Measurements from ENCODE around the gene ANKS1B.
"Not testable (repeated sequence)": the region's sequence is repeated elsewhere in the genome, so short reads cannot be mapped to it uniquely, and the experiment has no call there.

Gene ANKS1B

DNA sequence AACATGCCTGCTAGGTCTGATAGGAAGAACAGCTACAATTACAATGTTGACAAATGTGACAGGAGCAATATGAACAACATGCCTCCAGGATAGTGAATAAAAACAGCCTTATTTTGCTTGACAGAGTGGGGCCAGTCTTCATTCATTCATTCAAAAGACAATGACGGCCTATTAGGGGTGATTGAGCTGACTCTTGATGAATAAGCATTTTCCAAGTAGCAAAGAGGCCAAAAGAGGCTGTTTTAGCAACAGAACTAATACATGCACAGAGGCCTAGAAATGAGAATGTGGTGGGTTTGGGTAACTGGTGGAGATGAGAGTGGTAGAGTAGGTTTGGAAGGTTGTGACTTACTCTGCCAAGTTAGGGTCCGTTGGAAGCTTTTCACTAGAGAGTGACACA, 1201.3 kb downstream of the ANKS1B start:
- Mint-ChIP-seq H3K27ac (no peak overlapping the region), H3K36me3 (no peaks in the 10 kb centered on the region), H3K9me3 (no peaks in the 10 kb centered on the region), H3K4me3 (no peak overlapping the region), H3K4me1 (no peaks in the 10 kb centered on the region), H3K27me3 (no peaks in the 10 kb centered on the region)

DNA sequence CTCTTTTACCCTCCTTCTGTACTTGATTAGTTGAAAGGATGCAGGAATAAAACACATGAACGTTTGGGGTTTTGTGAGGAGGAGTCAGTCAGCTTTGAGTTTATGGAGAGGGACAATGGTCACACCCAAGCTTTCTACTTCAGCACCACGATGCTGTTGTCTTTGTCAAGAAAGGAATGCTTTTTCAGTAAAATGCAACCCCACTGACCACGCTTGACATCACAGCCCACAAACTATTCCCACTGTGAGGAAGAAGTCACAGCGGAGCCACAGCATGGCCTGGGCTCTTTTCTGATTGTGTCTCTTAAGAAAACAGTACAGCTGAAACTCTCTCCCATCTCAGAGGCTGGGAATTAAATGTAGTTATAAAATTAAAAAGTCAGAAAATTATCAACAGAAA, 1204.5 kb downstream of the ANKS1B start:
- Mint-ChIP-seq H3K9me3 (no peaks in the 10 kb centered on the region), H3K36me3 (no peaks in the 10 kb centered on the region), H3K27ac (no peak overlapping the region), H3K27me3 (no peaks in the 10 kb centered on the region), H3K4me1 (no peaks in the 10 kb centered on the region), H3K4me3 (no peak overlapping the region)

DNA sequence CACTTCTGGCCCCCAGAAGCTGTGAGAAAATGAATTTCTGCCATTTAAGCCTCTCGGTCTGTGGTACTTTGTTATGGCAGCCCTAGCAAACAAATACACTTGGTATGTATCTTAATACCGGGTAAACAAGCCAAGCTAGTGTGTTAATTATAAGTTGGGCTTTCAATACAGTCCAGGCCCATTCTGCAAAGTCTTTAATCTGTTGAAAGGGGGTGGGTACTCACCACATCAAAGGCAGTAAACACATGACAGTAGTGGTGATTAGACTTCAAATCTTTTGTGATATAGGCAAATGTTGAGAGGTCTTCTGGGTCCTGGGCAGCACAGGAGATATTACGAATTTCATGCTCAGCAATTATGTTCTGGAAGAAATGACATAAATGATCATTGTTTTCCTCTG, 1211.9 kb downstream of the ANKS1B start:
- H3K27me3 Mint-ChIP-seq: no peaks in the 10 kb centered on the region
- no peaks in the 10 kb centered on the region for H3K36me3 Mint-ChIP-seq
- no peak overlapping the region for H3K27ac Mint-ChIP-seq
- H3K9me3 Mint-ChIP-seq: no peaks in the 10 kb centered on the region
- H3K4me3 Mint-ChIP-seq: no peak overlapping the region
- no peaks in the 10 kb centered on the region for H3K4me1 Mint-ChIP-seq

DNA sequence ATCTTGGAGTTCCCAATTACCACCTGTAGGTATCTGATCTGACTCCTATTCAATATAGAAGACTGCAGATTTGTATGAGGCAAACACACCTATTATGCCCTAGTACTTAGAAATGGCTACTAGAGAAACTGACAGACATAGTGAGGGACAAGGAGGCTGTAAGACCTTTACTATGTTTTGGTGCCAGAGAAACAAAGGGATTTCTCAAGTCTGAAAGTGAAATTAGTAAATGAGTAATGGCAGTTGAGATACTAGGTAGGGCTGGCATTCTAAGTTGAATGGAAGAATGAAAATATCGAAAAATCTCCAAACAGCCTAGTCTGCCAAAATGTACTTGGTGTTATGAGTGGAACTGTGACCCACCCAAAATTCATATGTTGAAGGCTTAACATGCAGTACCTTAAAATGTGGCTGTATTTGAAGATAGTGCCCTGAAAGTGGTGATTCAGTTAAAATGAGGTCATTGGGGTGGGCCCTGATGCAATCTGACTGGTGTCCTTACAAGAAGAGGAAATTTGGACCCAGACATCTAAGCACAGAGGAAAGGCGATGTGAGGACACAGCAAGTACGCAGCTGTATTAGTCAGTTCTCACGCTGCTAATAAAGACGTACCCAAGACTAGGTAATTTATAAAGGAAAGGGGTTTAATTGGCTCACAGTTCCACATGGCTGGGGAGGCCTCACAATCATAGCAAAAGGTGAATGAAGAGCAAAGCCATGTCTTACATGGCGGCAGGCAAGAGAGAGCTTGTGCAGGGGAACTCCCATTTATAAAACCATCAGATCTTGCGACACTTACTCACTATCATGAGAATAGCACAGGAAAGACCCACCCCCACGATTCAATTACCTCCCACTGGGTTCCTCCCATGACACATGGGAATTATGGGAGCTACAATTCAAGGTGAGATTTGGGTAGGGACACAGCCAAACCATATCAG, 1212.7 kb downstream of the ANKS1B start:
- Mint-ChIP-seq H3K36me3 (no peaks in the 10 kb centered on the region), H3K4me1 (no peaks in the 10 kb centered on the region), H3K27ac (no peak overlapping the region), H3K27me3 (no peaks in the 10 kb centered on the region), H3K4me3 (no peak overlapping the region), H3K9me3 (no peaks in the 10 kb centered on the region)

DNA sequence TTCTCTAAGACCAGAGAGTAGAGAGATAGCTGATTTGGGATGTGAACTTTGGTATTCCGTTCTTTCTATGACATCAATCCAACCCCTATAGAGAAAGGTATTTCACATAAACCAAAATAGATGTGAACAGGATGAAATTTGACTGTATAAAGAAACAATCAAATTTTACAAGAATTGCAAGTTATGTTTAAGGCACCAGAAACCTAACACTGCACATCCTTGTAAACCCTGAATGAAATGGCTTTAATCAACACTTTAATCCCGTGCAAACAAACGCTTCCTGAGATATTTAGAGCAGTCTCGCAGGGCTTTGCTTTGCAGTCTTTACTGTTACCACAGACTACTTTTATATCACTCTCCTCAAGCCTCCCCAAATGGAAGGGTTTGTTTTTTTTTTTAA, 1214.5 kb downstream of the ANKS1B start:
- no peaks in the 10 kb centered on the region for H3K27me3 Mint-ChIP-seq
- H3K36me3 Mint-ChIP-seq: no peaks in the 10 kb centered on the region
- H3K9me3 Mint-ChIP-seq: no peaks in the 10 kb centered on the region
- no peak overlapping the region for H3K27ac Mint-ChIP-seq
- no peaks in the 10 kb centered on the region for H3K4me1 Mint-ChIP-seq
- no peak overlapping the region for H3K4me3 Mint-ChIP-seq

DNA sequence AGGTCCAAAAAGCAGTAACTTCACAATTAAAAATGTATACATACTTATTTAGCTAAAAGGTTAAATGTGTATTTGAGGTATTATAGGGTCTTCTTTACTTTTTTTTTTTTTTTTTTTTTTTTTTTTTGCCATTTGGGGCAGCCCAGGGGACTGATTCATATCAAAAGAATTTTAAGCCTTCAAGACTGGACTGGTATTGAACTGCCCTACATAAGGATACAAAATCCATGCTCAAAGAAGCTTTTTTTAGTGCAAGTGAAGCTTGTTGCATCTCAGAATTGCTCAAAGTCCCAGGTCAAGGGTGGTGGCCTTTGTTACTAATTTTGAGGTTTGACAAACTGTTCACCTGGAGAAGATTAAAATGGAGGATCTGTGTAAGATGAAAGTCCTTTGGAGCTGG, 1215.7 kb downstream of the ANKS1B start:
- no peaks in the 10 kb centered on the region for H3K9me3 Mint-ChIP-seq
- H3K27me3 Mint-ChIP-seq: peaks cover 3% of the 10 kb centered on the region
- H3K4me3 Mint-ChIP-seq: no peak overlapping the region
- H3K36me3 Mint-ChIP-seq: no peaks in the 10 kb centered on the region
- H3K4me1 Mint-ChIP-seq: no peaks in the 10 kb centered on the region
- no peak overlapping the region for H3K27ac Mint-ChIP-seq

DNA sequence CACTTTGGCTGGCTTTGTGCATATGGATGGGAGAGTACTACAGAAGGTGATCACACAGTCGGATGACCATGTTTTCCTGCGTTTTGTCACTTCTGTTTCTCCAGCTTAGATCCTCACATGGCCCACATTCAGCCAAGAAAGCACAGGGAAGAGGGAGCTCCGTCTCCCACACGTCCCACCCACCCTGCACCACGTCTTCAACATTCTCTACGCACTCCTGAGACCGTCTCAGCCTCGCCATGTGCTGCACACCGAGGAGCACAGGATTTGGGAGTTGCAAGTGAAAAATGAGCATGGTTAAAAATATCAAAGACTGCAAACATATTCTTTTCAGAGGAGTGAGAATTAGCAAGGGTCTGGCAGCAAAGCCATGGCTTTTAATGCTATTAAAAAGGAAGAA, 1217.5 kb downstream of the ANKS1B start:
- Mint-ChIP-seq H3K27ac (no peak overlapping the region), H3K4me3 (no peak overlapping the region), H3K4me1 (no peaks in the 10 kb centered on the region), H3K27me3 (peaks cover 3% of the 10 kb centered on the region), H3K36me3 (no peaks in the 10 kb centered on the region), H3K9me3 (no peaks in the 10 kb centered on the region)

DNA sequence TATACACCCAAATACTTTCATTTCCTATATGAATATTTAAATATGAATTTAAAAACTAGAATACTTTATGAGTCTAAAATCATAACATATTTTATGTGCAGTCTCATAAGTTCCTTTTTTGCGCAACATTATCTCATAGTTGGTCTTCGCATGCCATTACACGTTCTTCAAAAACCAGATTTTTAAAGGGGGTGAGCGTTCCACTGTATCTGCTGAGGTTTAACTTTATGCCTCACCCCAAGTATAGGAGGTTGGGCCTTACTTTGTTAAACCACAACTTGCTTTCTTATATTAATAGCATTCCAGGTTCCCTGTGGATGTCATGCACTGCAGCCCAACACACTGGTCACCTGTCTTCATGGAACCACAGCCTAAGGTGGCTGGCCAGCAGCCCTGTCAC, 1221.1 kb downstream of the ANKS1B start:
- Mint-ChIP-seq H3K27ac (no peak overlapping the region), H3K9me3 (no peaks in the 10 kb centered on the region)

DNA sequence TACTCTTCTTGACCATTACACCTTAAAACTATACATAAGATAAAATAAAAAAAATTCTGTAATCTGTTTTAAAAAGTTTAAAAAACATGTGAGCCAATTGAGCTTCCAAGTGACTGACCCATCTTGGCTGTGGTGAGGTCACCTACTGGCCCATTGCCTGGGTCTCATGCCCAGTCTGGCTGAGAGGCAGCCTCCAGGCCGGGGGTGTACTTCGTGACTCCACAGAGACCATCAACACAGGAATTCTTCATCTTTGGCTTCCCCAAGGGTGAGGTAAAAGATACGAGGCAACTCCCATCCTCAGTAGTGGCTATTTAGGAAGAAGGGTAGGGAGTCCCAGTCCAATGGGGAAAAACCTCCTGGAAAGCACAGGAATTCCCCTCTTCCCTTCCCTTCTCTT, 1226.4 kb downstream of the ANKS1B start:
- Mint-ChIP-seq H3K27me3 (no peaks in the 10 kb centered on the region), H3K36me3 (no peaks in the 10 kb centered on the region), H3K27ac (no peak overlapping the region), H3K4me1 (no peaks in the 10 kb centered on the region), H3K4me3 (no peak overlapping the region), H3K9me3 (no peaks in the 10 kb centered on the region)

More for the DNA sequence above, 1221.1 kb downstream of the ANKS1B start:
- H3K4me1 Mint-ChIP-seq: no peaks in the 10 kb centered on the region
- H3K27me3 Mint-ChIP-seq: peaks cover 3% of the 10 kb centered on the region
- no peaks in the 10 kb centered on the region for H3K36me3 Mint-ChIP-seq
- no peak overlapping the region for H3K4me3 Mint-ChIP-seq

DNA sequence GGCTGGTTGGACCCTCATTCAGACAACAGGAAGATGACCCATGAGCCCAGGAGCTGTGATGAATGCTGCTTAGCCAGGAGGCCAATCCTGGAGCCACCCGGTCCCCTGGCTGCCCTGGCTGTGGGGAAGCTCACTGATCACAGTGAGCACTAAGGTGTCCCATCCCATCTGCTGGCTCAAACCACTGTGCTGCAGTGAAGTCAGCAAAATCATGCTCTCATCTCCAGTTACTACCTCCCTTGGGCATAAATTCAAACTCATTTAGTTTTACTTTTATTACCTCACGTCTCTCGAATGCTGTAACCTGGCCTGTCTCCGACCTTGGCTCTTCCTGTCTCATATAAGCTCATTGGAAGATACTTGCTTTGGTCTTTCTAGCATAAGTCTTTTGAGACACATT, 1227.3 kb downstream of the ANKS1B start:
- Mint-ChIP-seq H3K36me3 (no peaks in the 10 kb centered on the region), H3K9me3 (no peaks in the 10 kb centered on the region), H3K4me1 (no peaks in the 10 kb centered on the region), H3K4me3 (no peak overlapping the region), H3K27me3 (no peaks in the 10 kb centered on the region), H3K27ac (no peak overlapping the region)

DNA sequence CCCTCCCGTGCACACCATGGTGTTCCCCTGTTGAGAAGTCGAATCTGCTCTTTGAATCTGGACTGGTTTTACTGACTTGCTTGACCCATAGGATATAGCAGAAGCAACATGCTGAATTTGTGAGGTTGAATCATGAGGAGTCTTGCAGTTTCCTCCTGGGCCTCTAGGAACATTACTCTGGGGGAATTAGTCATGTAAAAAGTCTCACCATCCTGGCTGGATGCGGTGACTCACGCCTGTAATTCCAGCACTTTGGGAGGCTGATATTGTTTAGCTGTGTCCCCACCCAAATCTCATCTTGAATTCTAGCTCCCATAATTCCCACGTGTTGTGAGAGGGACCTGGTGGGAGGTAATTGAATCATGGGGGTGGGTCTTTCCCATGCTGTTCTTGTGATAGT, 1228.9 kb downstream of the ANKS1B start:
- H3K27ac Mint-ChIP-seq, H3K9me3 Mint-ChIP-seq, H3K4me1 Mint-ChIP-seq, H3K27me3 Mint-ChIP-seq, H3K36me3 Mint-ChIP-seq, H3K4me3 Mint-ChIP-seq: not testable (repeated sequence)

DNA sequence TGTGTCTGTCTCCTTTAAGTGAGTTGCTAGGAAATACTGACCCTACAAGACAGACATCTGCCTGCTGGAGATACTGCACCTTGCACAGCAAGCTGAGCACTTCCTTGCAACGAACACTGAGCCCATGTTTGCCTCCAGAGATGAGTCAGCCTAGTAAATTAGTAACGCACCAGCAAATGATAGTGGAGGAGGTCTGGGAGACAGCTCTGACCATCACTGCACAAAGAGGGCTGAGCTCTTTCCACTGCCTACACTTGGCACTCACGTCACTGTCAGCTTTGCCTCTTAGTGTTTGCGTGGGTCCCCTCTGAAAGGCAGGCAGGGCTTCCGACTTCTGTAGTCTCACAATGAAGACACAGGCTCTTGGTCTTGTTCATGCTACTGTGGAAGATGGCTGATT, 1230.6 kb downstream of the ANKS1B start:
- H3K9me3 Mint-ChIP-seq: no peaks in the 10 kb centered on the region
- H3K4me3 Mint-ChIP-seq: no peak overlapping the region
- no peaks in the 10 kb centered on the region for H3K4me1 Mint-ChIP-seq
- H3K27me3 Mint-ChIP-seq: no peaks in the 10 kb centered on the region
- H3K36me3 Mint-ChIP-seq: no peaks in the 10 kb centered on the region
- no peak overlapping the region for H3K27ac Mint-ChIP-seq

DNA sequence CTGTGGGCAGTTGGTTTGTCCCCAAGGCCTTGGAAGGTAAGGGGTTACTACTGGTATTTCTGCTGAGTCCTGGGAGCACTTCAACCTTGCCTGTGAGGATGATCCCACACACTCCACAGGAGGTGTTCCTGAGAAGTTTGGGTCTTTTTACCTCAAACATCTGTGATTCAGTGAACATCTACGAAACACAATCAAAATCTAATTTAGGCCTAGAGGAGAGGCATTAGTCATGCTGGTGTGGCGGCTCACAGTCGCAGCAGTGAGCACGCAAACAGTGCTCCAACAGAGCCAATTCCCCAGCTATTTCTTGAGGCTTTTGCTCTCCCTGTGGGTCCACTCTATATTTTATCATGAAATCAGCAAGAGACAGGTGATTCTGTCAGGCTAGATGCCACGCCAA, 1232.0 kb downstream of the ANKS1B start:
- no peak overlapping the region for H3K27ac Mint-ChIP-seq
- H3K4me3 Mint-ChIP-seq: no peak overlapping the region
- no peaks in the 10 kb centered on the region for H3K36me3 Mint-ChIP-seq
- H3K4me1 Mint-ChIP-seq: no peaks in the 10 kb centered on the region
- peaks cover under 1% of the 10 kb centered on the region for H3K27me3 Mint-ChIP-seq
- H3K9me3 Mint-ChIP-seq: no peaks in the 10 kb centered on the region

DNA sequence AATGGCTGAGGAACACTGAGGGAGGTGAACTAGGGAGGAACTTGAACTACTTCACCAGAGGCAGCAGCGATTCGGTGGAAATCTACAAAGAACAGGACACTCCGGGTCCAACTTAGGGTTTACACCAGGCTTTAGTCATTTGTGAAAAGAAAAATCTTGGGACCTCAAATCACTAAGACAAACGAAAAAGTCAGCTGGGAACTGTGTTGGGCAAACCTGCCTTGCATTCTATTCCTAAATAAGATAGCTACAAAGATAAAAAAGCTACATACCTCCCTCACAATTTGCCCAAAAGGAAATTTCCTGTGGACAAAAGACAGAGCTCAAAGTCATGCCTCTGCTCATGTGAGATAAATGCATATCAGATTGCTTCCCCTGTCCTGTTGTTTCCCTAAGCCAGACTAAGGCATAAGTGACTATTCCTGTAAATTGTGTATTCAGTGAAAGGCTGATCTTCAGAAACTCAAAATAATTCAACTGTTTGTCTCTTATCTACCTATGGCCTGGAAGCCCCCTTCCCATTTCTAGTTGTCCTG, 1233.1 kb downstream of the ANKS1B start:
- no peak overlapping the region for H3K4me3 Mint-ChIP-seq
- peaks cover 8% of the 10 kb centered on the region for H3K27me3 Mint-ChIP-seq
- no peaks in the 10 kb centered on the region for H3K4me1 Mint-ChIP-seq
- no peaks in the 10 kb centered on the region for H3K9me3 Mint-ChIP-seq
- no peak overlapping the region for H3K27ac Mint-ChIP-seq
- H3K36me3 Mint-ChIP-seq: no peaks in the 10 kb centered on the region

DNA sequence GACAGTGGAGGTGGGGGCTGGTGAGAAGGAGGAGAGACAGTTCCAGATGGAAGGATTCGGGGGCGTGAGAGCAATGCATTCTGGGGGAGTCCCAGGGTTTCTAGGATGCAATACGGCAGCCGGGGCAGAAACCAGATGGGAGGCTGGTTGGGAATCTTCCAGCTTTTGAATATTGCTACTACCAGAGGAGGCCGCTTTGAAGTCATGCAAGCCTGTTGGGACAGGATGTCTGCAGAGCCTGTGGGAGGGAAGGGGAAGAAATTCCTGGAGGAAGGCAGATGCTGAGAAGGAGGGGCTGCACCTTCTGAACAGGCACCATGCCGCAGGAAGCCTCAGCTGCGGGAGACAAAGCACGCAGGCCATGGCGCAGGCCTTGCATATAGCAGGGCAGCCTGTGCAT, 1234.2 kb downstream of the ANKS1B start:
- H3K9me3 Mint-ChIP-seq: no peaks in the 10 kb centered on the region
- H3K4me3 Mint-ChIP-seq: no peak overlapping the region
- H3K4me1 Mint-ChIP-seq: peaks cover 8% of the 10 kb centered on the region
- peaks cover 15% of the 10 kb centered on the region for H3K27me3 Mint-ChIP-seq
- no peak overlapping the region for H3K27ac Mint-ChIP-seq
- no peaks in the 10 kb centered on the region for H3K36me3 Mint-ChIP-seq

DNA sequence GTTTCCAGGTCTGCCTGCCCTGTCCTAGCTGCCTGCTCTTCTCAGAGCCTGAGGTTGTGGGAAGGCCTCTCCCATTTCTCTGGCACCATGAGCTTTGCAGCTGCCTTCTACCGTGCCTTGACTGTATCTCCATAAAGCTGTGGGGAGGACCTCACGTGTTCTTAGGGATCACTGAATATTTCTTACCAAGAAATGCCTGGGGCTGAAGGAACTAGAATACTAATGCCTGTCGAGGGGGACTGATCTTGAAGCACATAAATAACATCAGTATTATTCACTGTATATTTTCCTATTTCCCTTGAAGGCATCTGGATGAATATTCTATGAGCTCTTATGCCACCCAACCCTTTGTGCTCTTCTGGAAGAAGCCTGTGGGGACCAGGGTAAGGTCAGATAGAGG, 1236.3 kb downstream of the ANKS1B start:
- Mint-ChIP-seq H3K36me3 (no peaks in the 10 kb centered on the region), H3K4me3 (no peak overlapping the region), H3K4me1 (peaks cover 8% of the 10 kb centered on the region), H3K9me3 (no peaks in the 10 kb centered on the region), H3K27ac (no peak overlapping the region), H3K27me3 (peaks cover 15% of the 10 kb centered on the region)

Measured in activated naive CD4-positive, alpha-beta T cell treated with anti-CD3 and anti-CD28 coated beads, Interleukin-2, amount 50 U/mL, for 24 hours (primary cell).